ENCODE data around the gene TCERG1L.

The TCERG1L gene

DNA sequence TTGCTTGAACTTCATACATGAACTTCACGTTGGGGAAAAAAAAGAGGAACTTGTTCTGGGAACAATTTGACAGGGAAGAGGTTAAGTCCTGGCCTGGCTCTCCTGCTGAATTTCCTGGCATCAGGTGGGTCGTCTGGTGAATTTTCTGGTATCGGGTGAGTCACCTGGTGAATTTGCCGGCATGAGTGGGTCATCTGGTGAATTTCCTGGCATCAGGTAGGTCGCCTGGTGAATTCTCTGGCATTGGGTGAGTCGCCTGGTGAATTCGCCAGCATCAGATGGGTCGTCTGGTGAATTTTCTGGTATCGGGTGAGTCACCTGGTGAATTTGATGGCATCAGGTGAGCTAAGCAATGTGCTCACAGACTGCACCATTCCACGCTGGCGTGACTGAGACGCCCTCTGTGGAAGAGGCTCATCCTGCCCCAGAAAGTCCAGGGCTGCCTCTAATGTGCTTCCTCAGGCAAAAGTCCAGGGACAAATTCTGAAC is 255.4 kb downstream of the TCERG1L start:
- Histone ChIP-seq H3K36me3 (no peaks in the 10 kb centered on the region), H3K4me1 (no peaks in the 10 kb centered on the region), H3K4me3 (no peak overlapping the region), H3K27ac (no peak overlapping the region), H3K9me3 (peaks cover 0 to 15% (median 9%) of the 10 kb centered on the region in 3 donors), H3K27me3 (no peaks in the 10 kb centered on the region)
- TF ChIP-seq, protein P1, sequence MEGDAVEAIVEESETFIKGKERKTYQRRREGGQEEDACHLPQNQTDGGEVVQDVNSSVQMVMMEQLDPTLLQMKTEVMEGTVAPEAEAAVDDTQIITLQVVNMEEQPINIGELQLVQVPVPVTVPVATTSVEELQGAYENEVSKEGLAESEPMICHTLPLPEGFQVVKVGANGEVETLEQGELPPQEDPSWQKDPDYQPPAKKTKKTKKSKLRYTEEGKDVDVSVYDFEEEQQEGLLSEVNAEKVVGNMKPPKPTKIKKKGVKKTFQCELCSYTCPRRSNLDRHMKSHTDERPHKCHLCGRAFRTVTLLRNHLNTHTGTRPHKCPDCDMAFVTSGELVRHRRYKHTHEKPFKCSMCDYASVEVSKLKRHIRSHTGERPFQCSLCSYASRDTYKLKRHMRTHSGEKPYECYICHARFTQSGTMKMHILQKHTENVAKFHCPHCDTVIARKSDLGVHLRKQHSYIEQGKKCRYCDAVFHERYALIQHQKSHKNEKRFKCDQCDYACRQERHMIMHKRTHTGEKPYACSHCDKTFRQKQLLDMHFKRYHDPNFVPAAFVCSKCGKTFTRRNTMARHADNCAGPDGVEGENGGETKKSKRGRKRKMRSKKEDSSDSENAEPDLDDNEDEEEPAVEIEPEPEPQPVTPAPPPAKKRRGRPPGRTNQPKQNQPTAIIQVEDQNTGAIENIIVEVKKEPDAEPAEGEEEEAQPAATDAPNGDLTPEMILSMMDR (IDR thresholded peaks at IDR 0.05) = no peak
- DNase-seq = no peak
- intact Hi-C loops (cut with DNase I; ENCODE audit: low total_unique reads) = no loop called here

DNA sequence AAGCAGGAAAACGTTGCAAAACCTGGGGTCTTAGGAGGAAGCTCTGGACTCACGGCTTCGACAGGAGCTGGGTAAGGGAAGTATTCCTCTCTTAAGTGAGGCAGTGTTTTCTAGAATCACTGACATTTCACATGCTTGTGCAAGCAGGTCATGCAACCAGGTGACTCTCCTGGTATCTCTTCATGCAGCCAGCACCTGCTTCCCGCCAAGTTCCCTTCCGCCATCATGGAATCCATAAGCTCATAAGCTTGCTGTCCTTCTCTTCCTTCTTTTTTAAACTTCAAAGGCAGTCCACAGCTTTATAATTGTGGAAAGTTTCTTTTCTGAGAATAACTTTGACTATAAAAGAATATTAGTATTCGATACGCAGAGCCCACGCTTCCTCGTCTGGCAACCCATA is 256.1 kb downstream of the TCERG1L start:
- Histone ChIP-seq H3K36me3 (no peaks in the 10 kb centered on the region), H3K27ac (no peak overlapping the region), H3K9me3 (peaks cover 0 to 15% (median 9%) of the 10 kb centered on the region in 3 donors), H3K4me3 (no peak overlapping the region), H3K4me1 (no peaks in the 10 kb centered on the region), H3K27me3 (no peaks in the 10 kb centered on the region)
- no peak for DNase-seq
- TF ChIP-seq, protein P1 (IDR thresholded peaks at IDR 0.05) = no peak
- intact Hi-C loops (cut with DNase I; ENCODE audit: low total_unique reads) = no loop called here

DNA sequence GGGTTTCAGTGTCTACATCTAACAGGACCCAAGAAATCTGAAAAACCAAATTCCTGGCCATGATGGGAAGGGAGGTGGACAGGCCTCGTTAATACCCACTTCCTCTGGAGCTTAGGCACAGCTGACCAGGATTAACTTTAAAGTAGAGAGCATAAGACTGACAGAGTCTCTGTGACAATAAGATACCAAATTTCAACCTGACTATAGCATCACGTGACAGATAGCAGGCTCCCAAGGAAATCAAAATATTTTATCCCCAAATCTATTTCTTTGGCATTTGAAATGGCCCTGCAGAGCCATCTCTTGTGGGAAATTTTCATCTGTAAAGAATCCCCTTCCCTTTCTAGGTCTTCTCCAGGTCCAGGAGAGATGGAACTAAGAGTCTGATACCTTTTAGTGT is 258.3 kb downstream of the TCERG1L start:
- no peaks in the 10 kb centered on the region for H3K36me3 ChIP-seq
- intact Hi-C loops (cut with DNase I; ENCODE audit: low total_unique reads) = no loop called here
- no peaks in the 10 kb centered on the region for H3K27me3 ChIP-seq
- no peak for DNase-seq
- H3K9me3 ChIP-seq = peaks cover 0 to 2% (median 0%) of the 10 kb centered on the region in 3 donors
- no peak overlapping the region for H3K27ac ChIP-seq
- TF ChIP-seq, protein P1 (IDR thresholded peaks at IDR 0.05) = no peak
- no peaks in the 10 kb centered on the region for H3K4me1 ChIP-seq
- H3K4me3 ChIP-seq = no peak overlapping the region

DNA sequence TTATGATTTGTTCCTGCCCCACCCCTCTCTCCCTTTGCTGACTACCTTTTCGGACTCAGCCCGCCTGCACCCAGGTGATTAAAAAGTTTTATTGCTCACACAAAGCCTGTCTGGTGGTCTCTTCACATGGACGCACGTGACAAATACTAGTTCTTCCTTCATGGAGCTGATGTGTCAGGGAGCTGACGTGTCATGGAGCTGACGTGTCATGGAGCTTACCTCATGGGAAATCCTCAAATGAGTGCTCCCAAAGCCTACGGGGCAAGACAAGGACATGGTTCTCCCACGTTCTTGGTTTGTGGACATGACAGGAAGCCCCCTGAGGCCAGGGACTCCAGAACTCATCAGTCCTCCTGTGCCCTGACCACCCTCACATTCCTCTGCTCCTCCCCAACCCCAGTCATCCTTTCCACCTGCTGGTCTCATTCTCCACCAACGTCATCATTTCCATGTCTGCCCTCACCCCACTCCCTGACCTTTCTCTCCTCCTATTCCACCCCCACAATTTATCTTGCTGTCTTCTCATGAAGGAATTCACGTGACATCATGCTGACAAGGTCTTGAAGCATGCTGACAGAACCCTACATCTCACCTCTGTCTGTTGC is 261.3 kb downstream of the TCERG1L start:
- no peak overlapping the region for H3K27ac ChIP-seq
- no peak for DNase-seq
- H3K4me3 ChIP-seq = no peak overlapping the region
- peaks cover 0 to 6% of the 10 kb centered on the region in 2 donors for H3K27me3 ChIP-seq
- H3K4me1 ChIP-seq = no peaks in the 10 kb centered on the region
- H3K36me3 ChIP-seq = no peaks in the 10 kb centered on the region
- intact Hi-C loops (cut with DNase I; ENCODE audit: low total_unique reads) = no loop called here
- TF ChIP-seq, protein P1 (IDR thresholded peaks at IDR 0.05) = no peak
- H3K9me3 ChIP-seq = no peaks in the 10 kb centered on the region

DNA sequence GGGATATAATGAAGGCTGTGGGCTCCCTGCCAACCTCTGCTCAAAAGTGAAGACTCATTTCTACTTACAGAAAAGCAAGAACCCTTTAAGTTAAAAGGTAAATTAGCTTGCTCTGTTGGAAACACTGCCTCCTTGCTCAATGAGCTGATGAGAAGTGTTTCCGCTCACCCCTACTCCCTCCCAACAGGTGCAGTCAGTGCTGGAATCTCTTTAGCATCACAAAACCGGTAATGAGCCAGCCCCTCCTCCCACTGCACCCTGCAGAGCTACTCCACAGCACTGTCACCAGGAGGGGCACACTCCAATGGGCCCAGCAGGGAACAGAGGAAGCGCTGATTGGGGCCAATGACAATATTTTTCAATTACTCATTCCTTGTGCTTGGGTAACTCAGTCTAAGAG is 262.5 kb downstream of the TCERG1L start:
- DNase-seq = no peak
- Histone ChIP-seq H3K4me1 (no peaks in the 10 kb centered on the region), H3K27me3 (peaks cover 0 to 6% of the 10 kb centered on the region in 2 donors), H3K36me3 (no peaks in the 10 kb centered on the region), H3K9me3 (no peaks in the 10 kb centered on the region), H3K27ac (no peak overlapping the region), H3K4me3 (no peak overlapping the region)
- intact Hi-C loops (cut with DNase I; ENCODE audit: low total_unique reads) = no loop called here
- TF ChIP-seq, protein P1 (IDR thresholded peaks at IDR 0.05) = no peak
